Lower lobe of right lung (tissue), 2 donors: ENCODE results near the gene INPP4A. TPM values are rescaled to one million over a fixed set of nuclear protein-coding genes. Genes with fewer than 3 reads are reported as not detected.

Experiments
- ATAC-seq, 2 donors: fragments of 200-7000 bp; cut with Tn5 transposase; one replicate each; pipeline ENCODE4 v1.9.1; 2020 to 2022; ENCODE audit warnings: mild to moderate bottlenecking in 2 of 2, moderate library complexity in 2 of 2
- DNase-seq: peaks from one replicate; pipeline ENCODE4 v3.0.0-alpha.2; 2020
- H3K27ac ChIP-seq: fragments of 200-600 bp; one replicate; pipeline ENCODE4 v1.8.0; 2022
- H3K27me3 ChIP-seq: fragments of 200-600 bp; one replicate; pipeline ENCODE4 v1.8.0; 2022; ENCODE audit warnings: low read depth
- H3K36me3 ChIP-seq: fragments of 200-600 bp; one replicate; pipeline ENCODE4 v1.8.0; 2022; ENCODE audit warnings: mild to moderate bottlenecking
- H3K4me1 ChIP-seq: fragments of 200-600 bp; one replicate; pipeline ENCODE4 v1.8.0; 2022
- H3K4me3 ChIP-seq: fragments of 200-600 bp; one replicate; pipeline ENCODE4 v1.8.0; 2022; ENCODE audit warnings: mild to moderate bottlenecking
- H3K9me3 ChIP-seq: fragments of 200-600 bp; one replicate; pipeline ENCODE4 v1.8.0; 2022
- intact Hi-C: fragments of 100-400 bp; cut with DNase I; formaldehyde crosslinking; loops from one replicate; pipeline ENCODE4 v1.11.0; 2022
- total RNA-seq: library from RNA; stranded (reverse); fragmentation: NEBNext Ultra II Directional; extraction: Animal tissue kit (Norgen Biotek cat#: 25700); gene quantifications from one replicate; pipeline ENCODE4 v1.2.1, GENCODE V29; 2021
- TF ChIP-seq, protein P1 (sequence below): fragments of 200-600 bp; IDR thresholded peaks from one replicate; pipeline ENCODE4 v1.8.0; 2022; ENCODE audit warnings: antibody characterized with exemption, mild to moderate bottlenecking
- donor health status: DM: no; HTN: yes; CAD: no; lungs with severe emphysema.

Gene INPP4A
- total RNA-seq, 1 donor from 2014 or later: 35.6 TPM

DNA sequence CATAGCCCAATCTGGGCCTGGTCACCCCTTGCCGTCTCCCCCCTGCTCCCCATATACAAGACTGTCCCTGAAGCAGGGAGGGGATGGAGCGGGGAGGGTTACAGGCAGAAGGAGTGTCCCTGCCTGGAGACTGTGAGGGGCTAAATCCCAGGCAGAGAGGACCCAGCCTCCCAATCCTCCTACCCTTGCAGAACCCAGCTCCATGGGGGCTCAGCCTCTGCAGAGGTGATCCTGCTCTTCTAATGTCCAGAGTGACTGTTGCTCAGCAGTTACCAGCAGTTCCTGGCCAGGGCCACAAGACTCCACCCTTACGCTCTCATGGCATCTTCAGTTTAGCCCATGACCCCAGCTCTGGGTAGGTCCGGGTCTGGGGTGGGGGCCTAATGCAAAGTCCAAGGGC is 105.5 kb downstream of the INPP4A start:
- intact Hi-C loops: no loop called here
- no peaks in the 10 kb centered on the region for H3K4me1 ChIP-seq
- DNase-seq (no peak), ATAC-seq (no peak)
- H3K4me3 ChIP-seq: no peak overlapping the region
- H3K36me3 ChIP-seq: peaks cover 98% of the 10 kb centered on the region
- TF ChIP-seq, protein P1, sequence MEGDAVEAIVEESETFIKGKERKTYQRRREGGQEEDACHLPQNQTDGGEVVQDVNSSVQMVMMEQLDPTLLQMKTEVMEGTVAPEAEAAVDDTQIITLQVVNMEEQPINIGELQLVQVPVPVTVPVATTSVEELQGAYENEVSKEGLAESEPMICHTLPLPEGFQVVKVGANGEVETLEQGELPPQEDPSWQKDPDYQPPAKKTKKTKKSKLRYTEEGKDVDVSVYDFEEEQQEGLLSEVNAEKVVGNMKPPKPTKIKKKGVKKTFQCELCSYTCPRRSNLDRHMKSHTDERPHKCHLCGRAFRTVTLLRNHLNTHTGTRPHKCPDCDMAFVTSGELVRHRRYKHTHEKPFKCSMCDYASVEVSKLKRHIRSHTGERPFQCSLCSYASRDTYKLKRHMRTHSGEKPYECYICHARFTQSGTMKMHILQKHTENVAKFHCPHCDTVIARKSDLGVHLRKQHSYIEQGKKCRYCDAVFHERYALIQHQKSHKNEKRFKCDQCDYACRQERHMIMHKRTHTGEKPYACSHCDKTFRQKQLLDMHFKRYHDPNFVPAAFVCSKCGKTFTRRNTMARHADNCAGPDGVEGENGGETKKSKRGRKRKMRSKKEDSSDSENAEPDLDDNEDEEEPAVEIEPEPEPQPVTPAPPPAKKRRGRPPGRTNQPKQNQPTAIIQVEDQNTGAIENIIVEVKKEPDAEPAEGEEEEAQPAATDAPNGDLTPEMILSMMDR: no peak
- no peaks in the 10 kb centered on the region for H3K9me3 ChIP-seq
- H3K27me3 ChIP-seq: no peaks in the 10 kb centered on the region
- H3K27ac ChIP-seq: no peak overlapping the region

- no peaks in the 10 kb centered on the region for H3K27me3 ChIP-seq
- intact Hi-C loops: no loop called here
- DNase-seq (no peak), ATAC-seq (no peak)
- no peak overlapping the region for H3K4me3 ChIP-seq
- no peak overlapping the region for H3K27ac ChIP-seq
- TF ChIP-seq, protein P1: no peak
- no peaks in the 10 kb centered on the region for H3K4me1 ChIP-seq
- H3K9me3 ChIP-seq: no peaks in the 10 kb centered on the region
- H3K36me3 ChIP-seq: peaks cover 98% of the 10 kb centered on the region
Measured at GRCh38 chr2:98551316-98551715, 106.7 kb downstream of the INPP4A start.

DNA sequence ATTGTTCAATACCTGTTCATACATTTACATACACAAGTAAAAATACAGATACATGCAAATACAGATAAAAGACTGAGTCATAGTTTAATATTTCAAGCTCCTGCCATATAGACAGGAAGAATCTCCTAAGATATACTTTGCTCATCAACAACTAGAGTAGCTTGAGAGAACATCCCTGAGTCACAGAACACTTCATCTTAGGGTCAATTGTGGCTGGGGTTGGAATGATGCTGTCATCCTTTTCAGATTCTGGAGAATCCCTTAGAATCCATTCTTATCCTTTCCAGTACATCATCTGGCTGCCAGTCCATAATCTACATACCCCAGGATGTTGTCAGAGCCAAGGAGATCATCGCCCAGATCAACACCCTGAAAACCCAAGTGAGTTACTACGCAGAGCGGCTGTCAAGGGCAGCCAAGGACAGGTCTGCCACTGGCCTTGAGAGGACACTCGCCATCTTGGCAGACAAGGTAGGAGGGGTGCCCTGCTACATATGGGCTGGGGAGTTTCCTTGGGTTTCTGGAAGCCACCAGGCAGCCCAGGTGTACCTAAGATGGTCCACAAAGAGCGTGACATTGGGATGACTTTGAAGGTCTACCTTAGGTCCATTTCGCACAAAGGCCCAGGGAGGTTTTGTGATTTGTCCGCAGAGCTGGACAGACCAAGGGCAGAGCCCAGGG is 108.0 kb downstream of the INPP4A start:
- DNase-seq (no peak), ATAC-seq (no peak)
- Histone ChIP-seq H3K9me3 (no peaks in the 10 kb centered on the region), H3K27me3 (no peaks in the 10 kb centered on the region), H3K36me3 (peaks cover 94% of the 10 kb centered on the region), H3K4me3 (no peak overlapping the region), H3K4me1 (no peaks in the 10 kb centered on the region), H3K27ac (no peak overlapping the region)
- TF ChIP-seq, protein P1: no peak
- intact Hi-C loops: no loop called here

- intact Hi-C loops: no loop called here
- H3K4me3 ChIP-seq: no peak overlapping the region
- H3K36me3 ChIP-seq: peaks cover 91% of the 10 kb centered on the region
- TF ChIP-seq, protein P1: no peak
- H3K9me3 ChIP-seq: no peaks in the 10 kb centered on the region
- H3K4me1 ChIP-seq: no peaks in the 10 kb centered on the region
- H3K27ac ChIP-seq: no peak overlapping the region
- DNase-seq: no peak
- no peaks in the 10 kb centered on the region for H3K27me3 ChIP-seq
- no peak for ATAC-seq
Measured at GRCh38 chr2:98554116-98554861, 109.6 kb downstream of the INPP4A start.

DNA sequence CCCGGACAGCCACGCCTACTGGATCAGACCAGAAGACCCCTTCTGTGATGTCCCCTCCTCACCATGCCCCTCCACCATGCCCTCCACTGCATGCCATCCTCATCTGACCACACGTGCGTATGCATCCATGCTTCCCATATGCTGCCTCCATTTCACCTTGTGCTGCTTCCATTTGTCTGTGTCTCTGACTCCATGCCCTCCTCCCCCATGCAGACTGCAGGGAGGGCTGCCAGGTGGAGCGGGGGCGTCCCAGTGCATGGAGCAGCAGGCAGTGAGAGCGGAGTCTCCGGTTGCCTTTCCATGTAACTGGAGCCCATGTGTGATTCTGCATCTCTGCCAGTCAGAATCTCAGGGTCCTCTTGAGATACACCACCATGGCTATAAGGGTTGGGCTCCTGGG is 111.0 kb downstream of the INPP4A start:
- ATAC-seq (no peak), DNase-seq (no peak)
- no peaks in the 10 kb centered on the region for H3K9me3 ChIP-seq
- H3K4me3 ChIP-seq: no peak overlapping the region
- H3K27me3 ChIP-seq: no peaks in the 10 kb centered on the region
- TF ChIP-seq, protein P1: no peak
- no peaks in the 10 kb centered on the region for H3K4me1 ChIP-seq
- no peak overlapping the region for H3K27ac ChIP-seq
- intact Hi-C loops: no loop called here
- H3K36me3 ChIP-seq: peaks cover 92% of the 10 kb centered on the region
